SK-N-MC (cell line): ENCODE results near the gene SAA1.
"Not testable (repeated sequence)": the region's sequence is repeated elsewhere in the genome, so short reads cannot be mapped to it uniquely, and the experiment has no call there.

ENCODE experiments used
- DNase-seq: peaks from one replicate; pipeline ENCODE4 v3.0.0-alpha.2; 2011; ENCODE audit warnings: low read depth, low spot score
- H3K27ac ChIP-seq: fragments of 200-600 bp; sonication (generic); 2 replicates; pipeline ENCODE4 v1.5.1; 2016; ENCODE audit warnings: mixed run types
- H3K36me3 ChIP-seq: fragments of 200-600 bp; sonication (generic); 2 replicates; pipeline ENCODE4 v1.6.1; 2017; ENCODE audit warnings: antibody characterized with exemption, low read length, mixed read lengths; ENCODE audit not compliant: insufficient read depth
- H3K4me3 ChIP-seq: fragments of 200-600 bp; sonication (generic); 2 replicates; pipeline ENCODE4 v1.5.1; 2016
- H3K9ac ChIP-seq: fragments of 200-600 bp; sonication (generic); 2 replicates; pipeline ENCODE4 v1.8.0; 2017; ENCODE audit warnings: mixed run types, mixed read lengths; ENCODE audit not compliant: insufficient read length
- H3K9me3 ChIP-seq: fragments of 200-600 bp; sonication (generic); 2 replicates; pipeline ENCODE4 v1.6.1; 2017; ENCODE audit warnings: low read depth, mild to moderate bottlenecking, antibody characterized with exemption, low read length, moderate library complexity, mixed read lengths
- EZH2 ChIP-seq: fragments of 200-600 bp; sonication (generic); IDR thresholded peaks from one replicate; pipeline ENCODE4 v1.6.1; 2017; ENCODE audit warnings: antibody characterized with exemption
- FOXP2 ChIP-seq: optimal IDR thresholded peaks from 2 replicates; pipeline ENCODE3; 2011; ENCODE audit warnings: mild to moderate bottlenecking, moderate library complexity; ENCODE audit not compliant: insufficient read depth; ENCODE audit errors: extremely low read length, control extremely low read depth
- POLR2AphosphoS5 ChIP-seq: IDR thresholded peaks from 2 replicates; pipeline ENCODE4 v1.6.1; 2012; ENCODE audit warnings: mild to moderate bottlenecking, low read depth, low read length, borderline replicate concordance

SAA1 gene

DNA sequence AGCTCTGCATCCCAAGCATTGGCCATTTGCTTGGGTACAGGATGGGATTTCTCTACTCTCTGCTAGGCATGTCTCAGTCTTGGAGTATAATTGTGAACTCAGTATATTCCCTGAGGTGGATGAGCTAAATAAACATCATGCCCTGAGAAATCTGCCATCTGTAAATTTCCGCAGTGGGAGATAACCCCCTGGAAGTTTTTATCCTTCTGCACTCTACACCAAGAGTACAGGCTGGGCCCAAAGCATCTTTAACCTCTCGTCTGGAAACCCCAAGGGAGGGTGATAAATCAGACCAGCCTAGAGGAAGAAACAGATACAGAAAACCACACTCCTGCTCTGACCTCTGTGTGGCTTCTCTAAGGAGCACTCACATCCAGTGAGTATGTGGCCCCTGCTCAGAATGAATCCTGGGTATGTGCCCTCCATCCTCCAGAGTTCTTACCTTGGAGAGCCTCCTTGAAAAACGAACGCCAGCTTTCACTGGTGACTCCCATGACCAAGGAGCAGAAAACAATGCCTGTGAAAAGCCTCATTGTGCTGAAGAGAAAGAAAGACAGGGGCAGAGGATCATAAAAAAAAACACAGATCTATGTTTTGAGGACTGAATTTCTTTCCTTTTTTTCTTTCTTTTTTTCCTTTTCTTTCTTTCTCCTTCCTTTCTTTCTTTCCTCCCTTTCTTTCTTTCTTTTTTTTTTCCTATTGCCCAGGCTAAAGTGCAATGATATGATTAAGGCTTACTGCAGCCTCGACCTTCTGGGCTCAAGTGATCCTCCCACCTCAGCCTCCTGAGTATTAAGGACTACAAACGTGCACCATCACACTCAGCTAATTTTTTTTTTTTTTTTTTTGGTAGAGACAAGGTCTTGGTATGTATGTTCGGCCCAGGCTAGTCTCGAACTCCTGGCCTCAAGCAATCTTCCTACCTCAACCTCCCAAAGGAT is 30.4 kb upstream of the SAA1 start:
- Histone ChIP-seq H3K9me3 (no peaks in the 10 kb centered on the region), H3K4me3 (no peak overlapping the region)

GRCh38 chr11:18236664-18237356 is 29.3 kb upstream of the SAA1 start, which contains the start of gene SAA4:
Gene SAA4, minus strand, starts transcription at chr11:18236802. Its CDS starts 876 bp downstream, at chr11:18235926.
- Histone ChIP-seq H3K36me3 (no peaks in the 10 kb centered on the region), H3K4me3 (no peak within 1 kb of the TSS)
- TF ChIP-seq EZH2 = no peak
- TF ChIP-seq POLR2AphosphoS5 = no peak
- TF ChIP-seq FOXP2 = no peak

More for the DNA sequence above, 30.4 kb upstream of the SAA1 start:
- TF ChIP-seq FOXP2 (no peak), POLR2AphosphoS5 (no peak), EZH2 (no peak)
- no peak for DNase-seq
- H3K9ac ChIP-seq = no peak overlapping the region
- no peak overlapping the region for H3K27ac ChIP-seq
- no peaks in the 10 kb centered on the region for H3K36me3 ChIP-seq

DNA sequence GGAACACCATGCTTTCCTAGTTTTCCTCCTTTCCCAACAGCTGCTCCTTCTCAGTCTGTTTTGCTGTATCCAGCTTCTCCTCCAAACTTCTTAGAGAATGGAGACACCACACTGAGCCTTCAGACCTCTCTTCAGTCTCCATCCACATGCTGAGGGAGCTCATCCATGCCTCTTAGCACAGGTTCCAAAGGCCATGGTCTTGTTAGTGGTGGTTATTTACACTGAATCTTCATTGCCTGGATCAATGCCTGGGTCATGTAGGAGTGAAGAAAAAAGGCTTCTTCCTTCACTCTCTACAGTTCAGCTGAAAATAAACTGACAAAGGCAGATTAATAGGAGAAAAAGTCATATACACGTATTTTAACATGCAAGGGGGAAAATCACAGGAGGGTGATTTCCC is 26.4 kb upstream of the SAA1 start:
- no peaks in the 10 kb centered on the region for H3K9me3 ChIP-seq
- TF ChIP-seq POLR2AphosphoS5 (no peak), FOXP2 (no peak), EZH2 (no peak)
- H3K4me3 ChIP-seq = no peak overlapping the region
- no peak overlapping the region for H3K9ac ChIP-seq
- no peaks in the 10 kb centered on the region for H3K36me3 ChIP-seq
- no peak overlapping the region for H3K27ac ChIP-seq
- no peak for DNase-seq

More at GRCh38 chr11:18236664-18237356, 29.3 kb upstream of the SAA1 start, which contains the start of gene SAA4:
- H3K9me3 ChIP-seq = no peaks in the 10 kb centered on the region
- no peak within 1 kb of the TSS for H3K27ac ChIP-seq
- H3K9ac ChIP-seq = no peak within 1 kb of the TSS
- DNase-seq = no peak

GRCh38 chr11:18243783-18244362 is 22.2 kb upstream of the SAA1 start:
- peak; percentile 68 for DNase-seq
- no peak overlapping the region for H3K9ac ChIP-seq
- no peak for TF ChIP-seq FOXP2
- TF ChIP-seq EZH2 = no peak
- no peak for TF ChIP-seq POLR2AphosphoS5
- no peak overlapping the region for H3K27ac ChIP-seq
- H3K36me3 ChIP-seq = no peaks in the 10 kb centered on the region
- H3K4me3 ChIP-seq = no peak overlapping the region
- H3K9me3 ChIP-seq = no peaks in the 10 kb centered on the region

GRCh38 chr11:18245396-18245795 is 20.7 kb upstream of the SAA1 start:
- Histone ChIP-seq H3K36me3 (no peaks in the 10 kb centered on the region), H3K9me3 (no peaks in the 10 kb centered on the region), H3K9ac (no peak overlapping the region), H3K27ac (no peak overlapping the region), H3K4me3 (no peak overlapping the region)
- no peak for DNase-seq
- no peak for TF ChIP-seq POLR2AphosphoS5
- no peak for TF ChIP-seq EZH2
- no peak for TF ChIP-seq FOXP2

GRCh38 chr11:18246379-18247190 is 19.5 kb upstream of the SAA1 start:
- not testable (repeated sequence) for H3K9ac ChIP-seq, H3K4me3 ChIP-seq, H3K27ac ChIP-seq, DNase-seq, H3K36me3 ChIP-seq, H3K9me3 ChIP-seq

GRCh38 chr11:18247191-18247581 is 18.9 kb upstream of the SAA1 start:
- H3K27ac ChIP-seq, DNase-seq, H3K4me3 ChIP-seq, H3K9ac ChIP-seq, H3K9me3 ChIP-seq, H3K36me3 ChIP-seq: not testable (repeated sequence)

DNA sequence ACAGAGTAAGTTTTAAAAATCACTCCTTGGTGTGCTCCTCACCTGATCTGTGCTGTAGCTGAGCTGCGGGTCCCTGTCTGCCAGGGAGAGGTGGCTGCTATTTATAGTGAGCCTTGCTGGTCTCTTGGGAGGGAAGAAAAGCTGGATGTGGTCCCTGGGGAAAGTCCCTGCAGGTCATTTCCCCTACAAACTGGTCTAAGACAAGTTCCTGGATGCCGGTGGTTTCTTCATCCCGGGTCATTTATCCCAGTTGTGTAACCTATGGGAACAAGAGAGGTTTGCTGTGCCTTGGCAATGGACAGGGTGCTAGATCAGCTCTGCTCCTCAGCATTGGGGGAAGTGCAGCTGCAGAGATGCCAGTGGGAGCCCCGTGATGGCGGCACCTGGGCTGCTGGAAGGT is 17.5 kb upstream of the SAA1 start, which contains the start of gene SAA2:
Gene SAA2, minus strand, starts transcription at position 108 of the 400 bp plus-strand sequence. CDS start 657 bp downstream, outside the sequence.
- no peak for DNase-seq
- Histone ChIP-seq H3K9me3 (no peaks in the 10 kb centered on the region), H3K27ac (no peak within 1 kb of the TSS), H3K9ac (no peak within 1 kb of the TSS), H3K36me3 (no peaks in the 10 kb centered on the region), H3K4me3 (no peak within 1 kb of the TSS)
- TF ChIP-seq FOXP2 (no peak), POLR2AphosphoS5 (no peak), EZH2 (no peak)
